HG03196 (cell line): ENCODE data around the gene NKG7.
A peak's percentile ranks its signal among the peaks of the same experiment; 100 is the strongest.

ENCODE experiments used
- ATAC-seq: cut with Tn5 transposase; IDR thresholded peaks from one replicate; pipeline ENCODE4 v1.9.1; 2021; ENCODE audit not compliant: unreplicated experiment

NKG7 gene

DNA sequence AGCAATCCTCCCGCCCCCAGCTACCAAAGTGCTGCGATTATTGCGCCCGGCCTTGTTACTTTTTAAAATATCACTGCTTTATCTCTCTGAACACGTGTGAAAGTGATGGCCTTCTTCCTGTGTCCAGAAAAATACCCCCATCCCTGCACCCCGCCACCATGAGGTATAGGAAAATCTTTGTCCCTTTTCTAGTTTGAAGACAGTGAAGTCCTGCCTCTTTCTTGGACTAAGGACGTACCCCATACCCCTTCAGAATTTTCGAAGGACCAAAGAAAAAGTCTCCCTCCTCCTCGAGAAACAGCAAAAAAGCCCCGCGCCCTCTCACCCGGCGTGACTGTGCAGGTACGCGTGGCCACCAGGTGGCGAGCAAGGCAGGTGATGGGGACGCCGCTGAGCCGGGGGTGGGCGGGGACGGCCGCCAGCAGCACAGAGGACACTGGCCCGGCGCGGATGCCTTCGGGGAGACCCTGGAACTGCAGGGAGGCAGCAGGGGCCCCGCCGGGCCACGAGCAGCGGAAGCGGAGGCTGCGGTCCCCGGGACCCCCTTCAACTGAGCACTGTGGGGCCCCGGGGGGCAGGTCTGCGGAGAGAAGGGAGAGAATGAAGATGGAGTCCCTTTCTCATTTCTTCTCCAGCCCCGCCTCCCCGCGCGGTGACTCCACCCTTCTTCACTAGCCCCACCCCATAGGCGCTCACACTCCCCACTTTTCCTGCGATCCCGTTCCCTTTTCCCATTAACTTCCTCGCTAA, 33.7 kb downstream of the NKG7 start:
- peak; percentile 64 for ATAC-seq

DNA sequence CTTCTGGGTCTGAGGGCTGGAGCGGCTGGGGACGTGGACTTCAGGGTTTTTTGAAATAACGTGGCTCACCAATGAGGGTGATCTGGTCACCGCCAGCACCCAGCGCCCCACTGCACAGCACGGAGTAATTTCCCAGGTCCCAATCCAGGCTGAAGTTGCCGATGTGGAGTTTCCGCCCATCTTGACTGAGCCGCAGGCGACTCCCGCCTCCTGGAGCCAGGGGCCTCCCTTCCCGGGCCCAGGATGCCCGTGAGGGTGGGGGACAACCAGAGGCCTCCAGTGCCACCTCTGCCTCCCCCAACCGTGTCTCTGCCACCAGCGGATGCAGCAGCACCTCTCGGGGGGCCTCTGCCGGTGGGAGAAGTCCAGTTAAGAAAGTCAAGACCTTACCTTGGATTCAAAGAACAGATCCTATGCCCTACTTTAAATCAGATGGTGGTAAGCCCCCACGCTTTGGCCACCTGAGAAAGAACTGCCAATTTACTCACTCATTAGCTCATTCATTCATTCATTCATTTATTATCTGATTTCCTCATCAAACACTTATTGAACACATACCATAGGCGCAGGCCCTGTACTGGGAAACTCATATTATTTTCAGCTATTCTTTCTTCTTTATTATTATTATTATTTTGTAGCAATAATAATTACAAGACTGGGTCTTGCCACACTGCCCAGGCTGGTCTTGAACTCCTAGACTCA, 34.4 kb downstream of the NKG7 start:
- ATAC-seq, result no peak

- no peak for ATAC-seq
Measured at GRCh38 chr19:51337141-51337860, 35.2 kb downstream of the NKG7 start.

GRCh38 chr19:51333836-51334460, 38.5 kb downstream of the NKG7 start:
- no peak for ATAC-seq

GRCh38 chr19:51331716-51332115, 40.7 kb downstream of the NKG7 start:
- ATAC-seq, result no peak

DNA sequence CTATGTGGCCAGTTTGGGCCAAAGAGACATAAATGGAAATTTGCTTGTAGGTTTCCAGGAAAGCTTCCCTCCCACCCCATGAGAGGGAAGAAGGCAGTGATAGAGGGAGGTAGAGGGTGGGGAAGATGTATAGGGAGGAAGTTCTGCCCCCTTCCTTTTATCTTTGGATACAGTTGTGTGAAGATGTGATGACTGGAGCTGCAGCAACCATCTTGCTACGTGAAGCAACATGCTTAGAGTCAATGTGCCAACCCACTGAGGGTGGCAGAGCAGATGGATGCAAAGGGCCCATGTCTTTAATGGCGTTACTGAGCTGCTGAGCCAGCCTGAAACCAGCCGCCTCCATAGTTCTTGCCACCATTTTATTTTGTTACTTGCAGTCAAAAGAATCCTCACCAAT, 41.3 kb downstream of the NKG7 start:
- no peak for ATAC-seq

DNA sequence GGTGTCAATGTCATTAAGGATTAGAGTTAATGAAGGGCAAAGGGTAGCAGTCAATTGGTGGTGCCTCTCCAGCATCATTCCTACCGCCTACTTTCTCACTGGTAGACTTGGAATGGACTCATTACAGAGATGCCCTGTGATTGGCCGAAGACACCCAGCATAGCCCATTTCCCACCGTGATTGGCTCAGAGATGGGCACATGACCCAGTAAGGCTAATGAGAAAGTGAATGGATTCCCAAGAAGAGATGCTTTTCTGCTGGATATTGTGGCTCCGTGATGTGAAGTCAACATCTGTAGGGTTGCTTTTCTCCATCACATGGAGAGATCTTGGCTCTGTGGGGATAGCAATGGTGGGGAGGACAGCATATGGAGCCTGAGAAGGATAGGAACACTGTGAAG, 42.1 kb downstream of the NKG7 start:
- ATAC-seq, result no peak

DNA sequence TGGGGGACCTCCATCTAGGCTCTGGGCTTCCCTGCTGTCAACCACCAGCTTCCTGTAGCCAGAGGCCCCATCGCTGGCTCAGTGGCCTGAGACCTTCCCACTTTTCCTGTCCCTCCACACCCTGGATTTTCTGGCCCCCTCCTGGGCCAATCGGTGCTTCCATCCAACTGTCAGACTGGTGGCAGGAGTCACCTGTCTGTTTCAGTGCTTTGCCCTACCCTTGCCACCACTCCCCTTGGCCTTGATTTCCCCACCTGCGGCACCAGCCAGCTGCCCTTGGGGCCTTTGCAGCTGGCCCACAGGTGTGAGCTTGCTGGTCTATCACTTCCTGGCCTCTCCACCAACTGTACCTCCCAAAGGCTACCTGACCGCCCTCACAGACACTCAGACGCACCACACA, 43.0 kb downstream of the NKG7 start:
- no peak for ATAC-seq

DNA sequence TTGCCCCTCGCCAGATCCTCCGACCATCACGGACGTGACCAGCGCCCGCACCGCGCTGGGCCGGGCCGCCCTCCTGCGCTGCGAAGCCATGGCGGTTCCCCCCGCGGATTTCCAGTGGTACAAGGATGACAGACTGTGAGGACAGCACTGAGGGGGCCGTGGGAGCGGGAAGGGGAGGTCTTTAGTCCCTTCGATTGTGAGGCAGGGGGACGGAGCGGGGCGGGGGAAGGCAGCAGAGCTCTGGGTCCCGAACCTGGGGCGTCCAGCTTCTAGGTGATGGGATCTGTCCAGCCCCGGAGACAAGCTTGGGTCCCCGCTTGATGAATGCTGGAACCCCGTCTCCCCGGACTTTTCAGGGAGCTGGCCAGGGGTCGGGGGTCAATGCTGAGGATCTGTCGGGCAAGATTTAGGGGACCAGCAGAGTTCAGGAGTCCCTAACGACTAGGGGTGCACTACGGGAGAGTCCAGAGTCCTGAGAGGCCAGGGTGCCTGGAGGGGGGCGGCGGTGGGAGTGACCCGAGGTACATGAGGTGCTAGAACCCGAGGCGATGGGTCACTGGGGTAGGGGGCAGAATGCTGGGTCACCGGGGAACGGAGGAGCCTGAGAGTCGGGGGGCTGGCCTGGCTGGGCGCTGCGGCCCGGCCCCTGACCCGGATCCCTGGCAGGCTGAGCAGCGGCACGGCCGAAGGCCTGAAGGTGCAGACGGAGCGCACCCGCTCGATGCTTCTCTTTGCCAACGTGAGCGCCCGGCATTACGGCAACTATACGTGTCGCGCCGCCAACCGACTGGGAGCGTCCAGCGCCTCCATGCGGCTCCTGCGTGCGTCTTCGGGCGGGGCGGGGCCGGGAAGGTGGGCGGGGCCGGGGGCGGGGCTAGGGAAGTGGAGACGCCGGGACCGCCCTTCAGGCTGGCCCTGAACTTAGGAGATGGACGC, 45.1 kb downstream of the NKG7 start:
- ATAC-seq, result no peak

DNA sequence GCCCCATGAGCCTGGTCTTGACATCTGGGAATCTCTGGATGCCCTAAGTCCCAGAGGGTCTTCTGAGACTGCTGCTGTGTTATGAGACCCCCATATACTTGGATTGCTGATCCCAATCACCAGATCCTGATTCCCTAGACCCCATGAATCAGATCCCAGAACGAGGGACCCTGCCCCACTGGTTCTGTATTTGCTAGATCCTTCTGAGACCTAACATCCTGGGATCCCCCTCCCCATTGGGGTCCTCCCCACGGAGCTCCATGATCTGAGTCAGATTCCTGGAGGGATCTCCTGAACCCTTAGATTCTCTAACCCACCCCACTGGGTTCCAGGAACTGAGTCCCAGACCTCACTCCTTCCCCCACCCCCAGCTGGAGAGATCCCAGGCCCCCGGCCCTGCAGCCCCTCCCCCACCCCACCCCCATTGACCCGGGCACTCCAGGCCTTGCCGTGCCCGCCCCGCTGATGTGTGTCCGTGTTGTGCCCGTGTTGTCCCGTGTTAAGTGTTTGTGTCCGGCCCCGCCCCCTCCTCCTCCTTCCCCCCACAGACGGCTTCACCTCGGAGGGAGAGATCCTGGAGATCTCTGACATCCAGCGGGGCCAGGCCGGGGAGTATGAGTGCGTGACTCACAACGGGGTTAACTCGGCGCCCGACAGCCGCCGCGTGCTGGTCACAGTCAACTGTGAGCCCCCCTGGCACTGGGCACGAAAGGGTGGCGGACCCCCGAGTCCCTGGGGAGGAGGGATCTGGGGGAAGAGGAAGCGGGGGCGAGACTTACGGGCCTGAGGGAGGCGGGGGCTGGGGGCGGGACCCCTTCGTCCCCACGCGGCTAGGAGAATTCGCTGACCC, 46.0 kb downstream of the NKG7 start:
- no peak for ATAC-seq

DNA sequence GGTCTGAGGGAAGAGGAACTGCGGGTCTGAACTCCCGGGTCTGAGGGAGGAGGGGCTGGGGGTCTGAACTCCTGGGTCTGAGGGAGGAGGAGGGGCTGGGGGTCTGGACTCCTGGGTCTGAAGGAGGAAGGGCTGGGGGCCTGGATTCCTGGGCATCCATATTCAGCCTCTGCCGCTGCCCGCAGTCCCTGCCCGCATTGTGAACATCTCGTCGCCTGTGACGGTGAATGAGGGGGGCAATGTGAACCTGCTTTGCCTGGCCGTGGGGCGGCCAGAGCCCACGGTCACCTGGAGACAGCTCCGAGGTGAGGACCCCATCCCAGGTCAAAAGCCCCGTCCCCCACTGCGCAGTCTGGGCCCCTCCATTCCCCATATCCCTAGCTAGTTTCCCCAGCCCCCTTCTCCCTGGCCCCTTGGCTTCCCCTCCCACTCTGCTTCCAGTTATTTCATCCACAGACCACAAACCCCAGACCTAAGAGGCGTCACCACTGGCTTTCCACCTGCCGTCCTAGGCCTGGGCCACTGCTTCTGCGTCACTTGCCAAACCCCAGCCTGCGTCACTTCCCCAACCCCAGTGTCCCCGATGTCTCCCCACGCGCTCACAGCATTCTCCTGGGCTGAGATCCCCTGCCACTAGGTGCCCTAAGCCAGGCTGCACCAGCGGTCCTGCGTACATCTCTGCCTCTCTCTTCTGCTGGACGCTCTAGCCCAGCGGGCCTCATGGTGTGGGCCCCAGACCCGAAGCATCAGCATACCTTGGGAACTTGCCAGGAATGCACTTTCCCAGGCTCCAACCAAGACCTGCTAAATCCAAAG, 47.1 kb downstream of the NKG7 start:
- no peak for ATAC-seq

GRCh38 chr19:51324167-51324481, 48.3 kb downstream of the NKG7 start:
- no peak for ATAC-seq

GRCh38 chr19:51323481-51324166, 48.8 kb downstream of the NKG7 start:
- no peak for ATAC-seq

DNA sequence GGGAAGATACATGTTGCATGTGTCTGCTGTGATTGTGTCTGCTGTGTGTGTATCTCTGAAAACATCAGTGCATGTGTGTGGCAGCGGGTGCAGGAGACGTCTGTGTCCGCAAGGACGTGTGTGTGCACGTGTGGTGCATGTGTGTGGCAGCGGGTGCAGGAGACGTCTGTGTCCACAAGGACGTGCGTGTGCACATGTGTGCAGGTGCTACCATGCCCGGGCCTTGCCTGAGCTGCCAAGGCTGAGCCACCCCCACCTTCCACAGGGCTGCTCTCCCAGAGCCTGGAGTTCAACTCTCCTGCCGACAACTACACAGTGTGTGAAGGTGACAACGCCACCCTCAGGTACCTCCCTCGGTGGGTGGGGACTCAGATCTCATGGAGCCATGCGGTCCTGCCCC, 50.7 kb downstream of the NKG7 start:
- no peak for ATAC-seq
